Endodermal cell (in vitro differentiated cells): ENCODE data around the gene TMEM205. TPM values are rescaled to one million over a fixed set of nuclear protein-coding genes. Genes with fewer than 3 reads are reported as not detected.

ENCODE experiments used
- DNase-seq: peaks from one replicate; pipeline ENCODE4 v3.0.0-alpha.2; 2017
- H3K27ac ChIP-seq: 2 replicates; pipeline ENCODE4 v1.5.1; 2013; ENCODE audit warnings: mild to moderate bottlenecking, low read depth, low read length, moderate library complexity
- H3K27me3 ChIP-seq: 2 replicates; pipeline ENCODE4 v1.6.1; 2013; ENCODE audit warnings: mild to moderate bottlenecking, low read length, moderate library complexity; ENCODE audit not compliant: insufficient read depth, control insufficient read depth, poor library complexity, severe bottlenecking
- H3K36me3 ChIP-seq: 2 replicates; pipeline ENCODE4 v1.7.0; 2013; ENCODE audit warnings: mild to moderate bottlenecking, low read length, moderate library complexity; ENCODE audit not compliant: control insufficient read depth, insufficient read depth
- H3K4me1 ChIP-seq: one replicate; pipeline ENCODE4 v1.7.0; 2013; ENCODE audit warnings: low read length; ENCODE audit not compliant: control insufficient read depth, insufficient read depth
- H3K4me3 ChIP-seq: 2 replicates; pipeline ENCODE4 v1.5.1; 2013; ENCODE audit warnings: mild to moderate bottlenecking, low read length, moderate library complexity
- H3K9ac ChIP-seq: 2 replicates; pipeline ENCODE4 v1.6.1; 2013; ENCODE audit warnings: mild to moderate bottlenecking, low read length, moderate library complexity; ENCODE audit not compliant: poor library complexity, severe bottlenecking; ENCODE audit errors: extremely low read depth
- H3K9me3 ChIP-seq: 2 replicates; pipeline ENCODE4 v1.6.1; 2013; ENCODE audit warnings: mild to moderate bottlenecking, low read length, moderate library complexity; ENCODE audit not compliant: control insufficient read depth
- H3K27ac Mint-ChIP-seq: 2 replicates; pipeline ENCODE4 v1.8.0; 2020; ENCODE audit warnings: mixed read lengths
- H3K27me3 Mint-ChIP-seq: 2 replicates; pipeline ENCODE4 v1.8.0; 2021; ENCODE audit warnings: mild to moderate bottlenecking, mixed read lengths; ENCODE audit not compliant: insufficient read depth
- H3K36me3 Mint-ChIP-seq: 2 replicates; pipeline ENCODE4 v1.8.0; 2020; ENCODE audit warnings: low read depth, mixed read lengths
- H3K4me1 Mint-ChIP-seq: 2 replicates; pipeline ENCODE4 v1.8.0; 2020; ENCODE audit warnings: mixed read lengths
- H3K4me3 Mint-ChIP-seq: 2 replicates; pipeline ENCODE4 v1.8.0; 2020; ENCODE audit warnings: mild to moderate bottlenecking, moderate library complexity, mixed read lengths
- H3K9me3 Mint-ChIP-seq: 2 replicates; pipeline ENCODE4 v1.8.0; 2020; ENCODE audit warnings: mild to moderate bottlenecking, mixed read lengths
- WGBS, 2 experiments: methylation state at CpG; one replicate each; pipeline versions ENCODE4 v1.1.5 to v1.1.7; 2013; ENCODE audit warnings: missing lambda C conversion rate in 2 of 2, mixed read lengths in 1 of 2; ENCODE audit not compliant: insufficient coverage in 1 of 2, insufficient read length in 1 of 2; 5-methylcytosine and 5-hydroxymethylcytosine counted together
- total RNA-seq, 2 donors: library from RNA; stranded (reverse); fragmentation: NEBNext Ultra II Directional in 1 of 2; extraction: Animal tissue kit (Norgen Biotek cat#: 25700) in 1 of 2; gene quantifications; 2 replicates in 1 of 2; 3 replicates in 1 of 2; pipeline ENCODE4 v1.2.1, GENCODE V29; 2021
- TF ChIP-seq, protein P1 (sequence below): fragments of 200-600 bp; sonication (generic); conservative IDR thresholded peaks from 2 replicates; pipeline ENCODE4 v1.5.0; 2021; ENCODE audit warnings: antibody characterized with exemption, mild to moderate bottlenecking

TMEM205 gene
- total RNA-seq, 2 donors from 2014 or later, result 58.2 to 58.9 TPM

GRCh38 chr19:11364935-11365334 is 18.9 kb upstream of the TMEM205 start:
- DNase-seq, result no peak
- TF ChIP-seq, protein P1, sequence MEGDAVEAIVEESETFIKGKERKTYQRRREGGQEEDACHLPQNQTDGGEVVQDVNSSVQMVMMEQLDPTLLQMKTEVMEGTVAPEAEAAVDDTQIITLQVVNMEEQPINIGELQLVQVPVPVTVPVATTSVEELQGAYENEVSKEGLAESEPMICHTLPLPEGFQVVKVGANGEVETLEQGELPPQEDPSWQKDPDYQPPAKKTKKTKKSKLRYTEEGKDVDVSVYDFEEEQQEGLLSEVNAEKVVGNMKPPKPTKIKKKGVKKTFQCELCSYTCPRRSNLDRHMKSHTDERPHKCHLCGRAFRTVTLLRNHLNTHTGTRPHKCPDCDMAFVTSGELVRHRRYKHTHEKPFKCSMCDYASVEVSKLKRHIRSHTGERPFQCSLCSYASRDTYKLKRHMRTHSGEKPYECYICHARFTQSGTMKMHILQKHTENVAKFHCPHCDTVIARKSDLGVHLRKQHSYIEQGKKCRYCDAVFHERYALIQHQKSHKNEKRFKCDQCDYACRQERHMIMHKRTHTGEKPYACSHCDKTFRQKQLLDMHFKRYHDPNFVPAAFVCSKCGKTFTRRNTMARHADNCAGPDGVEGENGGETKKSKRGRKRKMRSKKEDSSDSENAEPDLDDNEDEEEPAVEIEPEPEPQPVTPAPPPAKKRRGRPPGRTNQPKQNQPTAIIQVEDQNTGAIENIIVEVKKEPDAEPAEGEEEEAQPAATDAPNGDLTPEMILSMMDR, result no peak
- no peak overlapping the region for H3K4me3 Mint-ChIP-seq
- peaks cover 8% of the 10 kb centered on the region for H3K36me3 Mint-ChIP-seq
- no peak overlapping the region for H3K9ac ChIP-seq
- H3K9me3 Mint-ChIP-seq, result no peaks in the 10 kb centered on the region
- H3K4me3 ChIP-seq, result no peak overlapping the region
- H3K27me3 ChIP-seq, result peaks cover 6% of the 10 kb centered on the region
- H3K4me1 ChIP-seq, result no peaks in the 10 kb centered on the region
- peaks cover 17% of the 10 kb centered on the region for H3K27me3 Mint-ChIP-seq
- H3K27ac Mint-ChIP-seq, result no peak overlapping the region
- H3K9me3 ChIP-seq, result no peaks in the 10 kb centered on the region
- H3K4me1 Mint-ChIP-seq, result no peaks in the 10 kb centered on the region
- no peaks in the 10 kb centered on the region for H3K36me3 ChIP-seq
- no peak overlapping the region for H3K27ac ChIP-seq
- WGBS, 2 experiments, result 91 to 100% methylated on average over 3 to 5 of the region's 5 CpGs

GRCh38 chr19:11364296-11364904 is 18.3 kb upstream of the TMEM205 start:
- H3K27me3 Mint-ChIP-seq, result peaks cover 22% of the 10 kb centered on the region
- no peak for DNase-seq
- WGBS, 2 experiments, result 92 to 95% methylated on average over 10 to 28 of the region's 28 CpGs
- no peaks in the 10 kb centered on the region for H3K9me3 Mint-ChIP-seq
- Histone ChIP-seq H3K4me3 (no peak overlapping the region), H3K27me3 (peaks cover 6% of the 10 kb centered on the region), H3K36me3 (no peaks in the 10 kb centered on the region), H3K9ac (no peak overlapping the region), H3K9me3 (no peaks in the 10 kb centered on the region), H3K4me1 (no peaks in the 10 kb centered on the region), H3K27ac (no peak overlapping the region)
- no peak overlapping the region for H3K4me3 Mint-ChIP-seq
- H3K27ac Mint-ChIP-seq, result no peak overlapping the region
- TF ChIP-seq, protein P1, result no peak
- H3K4me1 Mint-ChIP-seq, result no peaks in the 10 kb centered on the region
- peaks cover 8% of the 10 kb centered on the region for H3K36me3 Mint-ChIP-seq

DNA sequence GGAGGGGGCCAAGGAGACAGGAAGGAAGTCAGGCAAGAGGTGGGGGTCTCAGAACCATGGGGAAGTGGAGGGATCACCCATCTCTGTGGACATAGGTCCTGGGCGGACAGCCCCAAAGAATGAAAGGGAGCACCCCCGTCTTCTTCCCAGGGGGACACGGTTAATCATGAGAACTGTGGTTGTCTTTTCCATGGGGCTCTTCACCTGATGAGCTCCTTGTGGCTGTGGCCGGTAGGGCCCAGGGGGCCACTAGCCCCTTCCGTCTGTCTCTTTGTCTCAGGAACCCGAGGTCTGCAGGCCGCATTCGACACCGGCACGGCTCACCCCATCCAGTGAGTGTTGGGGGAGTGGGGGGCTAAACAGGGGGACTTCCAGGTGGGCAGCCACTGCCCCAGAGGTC is 17.8 kb upstream of the TMEM205 start:
- TF ChIP-seq, protein P1, result no peak

More for the DNA sequence above, 17.8 kb upstream of the TMEM205 start:
- H3K4me3 Mint-ChIP-seq, result no peak overlapping the region
- no peaks in the 10 kb centered on the region for H3K4me1 Mint-ChIP-seq
- H3K27ac ChIP-seq, result no peak overlapping the region
- H3K27ac Mint-ChIP-seq, result no peak overlapping the region
- 95 to 100% methylated on average over 8 to 10 of the region's 10 CpGs for WGBS, 2 experiments
- no peaks in the 10 kb centered on the region for H3K9me3 Mint-ChIP-seq
- peaks cover 8% of the 10 kb centered on the region for H3K36me3 Mint-ChIP-seq
- H3K27me3 ChIP-seq, result peaks cover 6% of the 10 kb centered on the region
- no peak overlapping the region for H3K4me3 ChIP-seq
- no peak for DNase-seq
- H3K27me3 Mint-ChIP-seq, result peaks cover 27% of the 10 kb centered on the region
- no peaks in the 10 kb centered on the region for H3K9me3 ChIP-seq
- no peaks in the 10 kb centered on the region for H3K4me1 ChIP-seq
- no peak overlapping the region for H3K9ac ChIP-seq
- no peaks in the 10 kb centered on the region for H3K36me3 ChIP-seq
